ENCODE results near the gene ABL2. TPM values are rescaled to one million over a fixed set of nuclear protein-coding genes. Genes with fewer than 3 reads are reported as not detected.

Gene ABL2
- total RNA-seq, 2 donors from 2014 or later: 20.2 to 28.0 TPM

DNA sequence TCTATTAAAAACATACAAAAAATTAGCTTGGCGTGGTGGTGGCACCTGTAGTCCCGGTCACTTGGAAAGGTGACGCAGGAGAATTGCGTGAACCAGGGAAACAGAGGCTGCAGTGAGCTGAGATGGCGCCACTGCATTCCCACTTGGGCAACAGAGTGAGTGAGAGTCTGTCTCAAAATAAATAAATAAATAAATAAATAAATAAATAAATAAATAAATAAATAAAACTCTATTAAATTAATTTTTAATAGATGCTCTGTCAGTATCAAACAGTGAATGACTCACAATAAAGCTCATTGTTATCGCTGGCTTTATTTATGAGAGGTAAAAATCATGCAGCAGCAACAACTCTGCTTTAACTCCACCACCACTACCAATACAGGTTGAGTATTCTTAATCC is 72.8 kb downstream of the ABL2 start:
- no peaks in the 10 kb centered on the region for H3K27me3 Mint-ChIP-seq (ENCODE audit: insufficient read depth)

DNA sequence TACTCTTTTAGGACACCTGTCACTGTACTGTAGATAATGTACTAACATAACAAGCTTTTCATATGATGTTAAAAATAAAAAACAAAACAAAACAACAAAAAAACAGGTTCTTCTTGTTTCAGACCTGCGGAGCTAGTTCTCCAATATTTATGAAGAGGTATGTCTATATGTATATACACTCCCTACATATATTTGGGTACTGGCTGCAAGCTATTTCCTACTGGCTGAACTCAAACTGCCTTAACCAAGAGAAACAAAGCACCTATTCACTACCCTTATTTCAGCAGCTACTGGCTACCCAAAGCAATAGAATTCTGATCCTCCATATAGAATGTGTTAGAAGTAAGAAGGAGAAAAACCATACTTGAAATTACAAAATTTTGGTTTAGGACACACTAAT is 73.5 kb downstream of the ABL2 start:
- TF ChIP-seq, protein P1, sequence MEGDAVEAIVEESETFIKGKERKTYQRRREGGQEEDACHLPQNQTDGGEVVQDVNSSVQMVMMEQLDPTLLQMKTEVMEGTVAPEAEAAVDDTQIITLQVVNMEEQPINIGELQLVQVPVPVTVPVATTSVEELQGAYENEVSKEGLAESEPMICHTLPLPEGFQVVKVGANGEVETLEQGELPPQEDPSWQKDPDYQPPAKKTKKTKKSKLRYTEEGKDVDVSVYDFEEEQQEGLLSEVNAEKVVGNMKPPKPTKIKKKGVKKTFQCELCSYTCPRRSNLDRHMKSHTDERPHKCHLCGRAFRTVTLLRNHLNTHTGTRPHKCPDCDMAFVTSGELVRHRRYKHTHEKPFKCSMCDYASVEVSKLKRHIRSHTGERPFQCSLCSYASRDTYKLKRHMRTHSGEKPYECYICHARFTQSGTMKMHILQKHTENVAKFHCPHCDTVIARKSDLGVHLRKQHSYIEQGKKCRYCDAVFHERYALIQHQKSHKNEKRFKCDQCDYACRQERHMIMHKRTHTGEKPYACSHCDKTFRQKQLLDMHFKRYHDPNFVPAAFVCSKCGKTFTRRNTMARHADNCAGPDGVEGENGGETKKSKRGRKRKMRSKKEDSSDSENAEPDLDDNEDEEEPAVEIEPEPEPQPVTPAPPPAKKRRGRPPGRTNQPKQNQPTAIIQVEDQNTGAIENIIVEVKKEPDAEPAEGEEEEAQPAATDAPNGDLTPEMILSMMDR (conservative IDR thresholded peaks at IDR 0.05): no peak
- no peak for DNase-seq
- Mint-ChIP-seq H3K27ac (no peak overlapping the region), H3K9me3 (no peaks in the 10 kb centered on the region), H3K27me3 (ENCODE audit: insufficient read depth) (no peaks in the 10 kb centered on the region), H3K4me1 (peaks cover 11% of the 10 kb centered on the region), H3K4me3 (no peak overlapping the region), H3K36me3 (ENCODE audit: low read depth) (no peaks in the 10 kb centered on the region)
- no peaks in the 10 kb centered on the region for H3K9me3 ChIP-seq (ENCODE audit: control insufficient read depth, low read length)
- H3K9ac ChIP-seq (ENCODE audit: extremely low read depth, low read length, poor library complexity, severe bottlenecking): no peak overlapping the region
- H3K4me3 ChIP-seq (ENCODE audit: low read length): no peak overlapping the region
- H3K4me1 ChIP-seq (ENCODE audit: control insufficient read depth, insufficient read depth, low read length): no peaks in the 10 kb centered on the region
- H3K36me3 ChIP-seq (ENCODE audit: control insufficient read depth, insufficient read depth, low read length): no peaks in the 10 kb centered on the region
- no peak overlapping the region for H3K27ac ChIP-seq (ENCODE audit: low read depth, low read length)
- H3K27me3 ChIP-seq (ENCODE audit: control insufficient read depth, insufficient read depth, low read length, poor library complexity, severe bottlenecking): no peaks in the 10 kb centered on the region
- no CpG with 5 or more reads among the region's 1 CpG for WGBS, 2 experiments (ENCODE audit: insufficient coverage in 1 of 2, insufficient read length in 1 of 2)

More for the DNA sequence above, 72.8 kb downstream of the ABL2 start:
- H3K4me1 Mint-ChIP-seq: peaks cover 11% of the 10 kb centered on the region
- H3K27ac Mint-ChIP-seq: no peak overlapping the region
- Histone ChIP-seq H3K27me3 (ENCODE audit: control insufficient read depth, insufficient read depth, low read length, poor library complexity, severe bottlenecking) (no peaks in the 10 kb centered on the region), H3K4me1 (ENCODE audit: control insufficient read depth, insufficient read depth, low read length) (no peaks in the 10 kb centered on the region), H3K36me3 (ENCODE audit: control insufficient read depth, insufficient read depth, low read length) (no peaks in the 10 kb centered on the region), H3K27ac (ENCODE audit: low read depth, low read length) (no peak overlapping the region), H3K9me3 (ENCODE audit: control insufficient read depth, low read length) (no peaks in the 10 kb centered on the region), H3K4me3 (ENCODE audit: low read length) (no peak overlapping the region), H3K9ac (ENCODE audit: extremely low read depth, low read length, poor library complexity, severe bottlenecking) (no peak overlapping the region)
- no peak for DNase-seq
- 99% methylated on average over 6 of the region's 6 CpGs; no CpG with 5 or more reads in 1 of the 2 experiments for WGBS, 2 experiments (ENCODE audit: insufficient coverage in 1 of 2, insufficient read length in 1 of 2)
- peaks cover 2% of the 10 kb centered on the region for H3K36me3 Mint-ChIP-seq (ENCODE audit: low read depth)
- no peaks in the 10 kb centered on the region for H3K9me3 Mint-ChIP-seq
- TF ChIP-seq, protein P1 (conservative IDR thresholded peaks at IDR 0.05): no peak
- no peak overlapping the region for H3K4me3 Mint-ChIP-seq

DNA sequence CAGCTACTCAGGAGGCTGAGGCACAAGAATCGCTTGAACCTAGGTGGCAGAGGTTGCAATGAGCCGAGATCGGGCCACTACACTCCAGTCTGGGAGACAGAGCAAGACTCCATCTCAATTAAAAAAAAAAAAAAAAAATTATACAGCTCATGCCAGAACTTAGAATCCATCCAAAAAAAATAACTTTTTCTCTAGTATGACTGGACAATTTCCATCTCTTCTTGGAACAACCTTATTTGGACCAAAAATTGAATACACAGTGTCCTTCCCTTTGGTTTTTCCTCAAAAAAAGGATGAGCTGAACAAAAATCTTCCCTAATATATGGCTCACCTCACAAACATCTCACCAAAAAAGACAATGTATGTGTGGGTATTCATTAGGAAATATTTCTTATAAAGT is 73.9 kb downstream of the ABL2 start:
- Mint-ChIP-seq H3K4me3 (no peak overlapping the region), H3K27me3 (ENCODE audit: insufficient read depth) (no peaks in the 10 kb centered on the region), H3K36me3 (ENCODE audit: low read depth) (peaks cover 2% of the 10 kb centered on the region), H3K4me1 (peaks cover 11% of the 10 kb centered on the region), H3K9me3 (no peaks in the 10 kb centered on the region), H3K27ac (no peak overlapping the region)
- H3K27me3 ChIP-seq (ENCODE audit: control insufficient read depth, insufficient read depth, low read length, poor library complexity, severe bottlenecking): no peaks in the 10 kb centered on the region
- peaks cover under 1% of the 10 kb centered on the region for H3K9me3 ChIP-seq (ENCODE audit: control insufficient read depth, low read length)
- no peaks in the 10 kb centered on the region for H3K4me1 ChIP-seq (ENCODE audit: control insufficient read depth, insufficient read depth, low read length)
- 94 to 100% methylated on average over 3 of the region's 3 CpGs for WGBS, 2 experiments (ENCODE audit: insufficient coverage in 1 of 2, insufficient read length in 1 of 2)
- no peak for DNase-seq
- no peak overlapping the region for H3K27ac ChIP-seq (ENCODE audit: low read depth, low read length)
- no peak overlapping the region for H3K9ac ChIP-seq (ENCODE audit: extremely low read depth, low read length, poor library complexity, severe bottlenecking)
- TF ChIP-seq, protein P1 (conservative IDR thresholded peaks at IDR 0.05): no peak
- no peaks in the 10 kb centered on the region for H3K36me3 ChIP-seq (ENCODE audit: control insufficient read depth, insufficient read depth, low read length)
- H3K4me3 ChIP-seq (ENCODE audit: low read length): no peak overlapping the region

Measured in endodermal cell (in vitro differentiated cells).